CD4-positive, CD25-positive, alpha-beta regulatory T cell (primary cell): ENCODE results near the gene FBP1. TPM values are rescaled to one million over a fixed set of nuclear protein-coding genes. Genes with fewer than 3 reads are reported as not detected.

ENCODE experiments used
- ATAC-seq, 2 donors: fragments of 150-1000 bp; cut with Tn5 transposase; one replicate each; pipeline ENCODE4 v1.10.0; 2021; ENCODE audit warnings: low read depth in 2 of 2, moderate number of reproducible peaks in 2 of 2, moderate library complexity in 1 of 2
- DNase-seq, 3 donors: peaks; one replicate each; pipeline versions ENCODE4 v3.0.0 to v3.0.0-alpha.2; 2012 to 2022; ENCODE audit warnings: mixed read lengths in 1 of 3
- H3K27ac ChIP-seq: one replicate; pipeline ENCODE4 v1.7.0; 2013; ENCODE audit warnings: mild to moderate bottlenecking, low read length; ENCODE audit not compliant: insufficient read depth, poor library complexity, severe bottlenecking
- H3K27me3 ChIP-seq: one replicate; pipeline ENCODE4 v1.7.0; 2013; ENCODE audit warnings: low read length; ENCODE audit not compliant: control insufficient read depth, insufficient read depth
- H3K36me3 ChIP-seq: one replicate; pipeline ENCODE4 v1.7.0; 2013; ENCODE audit warnings: mild to moderate bottlenecking, low read length, moderate library complexity; ENCODE audit not compliant: control insufficient read depth, insufficient read depth
- H3K4me1 ChIP-seq: 2 replicates; pipeline ENCODE4 v1.7.0; 2013; ENCODE audit warnings: mild to moderate bottlenecking, low read length; ENCODE audit not compliant: insufficient read depth, control insufficient read depth, poor library complexity, severe bottlenecking
- H3K4me3 ChIP-seq: one replicate; pipeline ENCODE4 v1.7.0; 2013; ENCODE audit warnings: low read depth, mild to moderate bottlenecking, low read length, moderate library complexity
- H3K9me3 ChIP-seq, 2 experiments: 1 replicate in 1 of 2; 2 replicates in 1 of 2; pipeline ENCODE4 v1.7.0; 2013; ENCODE audit warnings: low read length in 2 of 2, mild to moderate bottlenecking in 1 of 2, moderate library complexity in 1 of 2; ENCODE audit not compliant: control insufficient read depth in 2 of 2
- H3K27ac Mint-ChIP-seq, 3 donors: one replicate each; pipeline ENCODE4 v1.8.0; 2020 to 2022; ENCODE audit warnings: mild to moderate bottlenecking in 3 of 3, mixed read lengths in 3 of 3, moderate library complexity in 2 of 3
- H3K27me3 Mint-ChIP-seq: one replicate; pipeline ENCODE4 v1.8.0; 2022; ENCODE audit warnings: mild to moderate bottlenecking, mixed read lengths
- H3K36me3 Mint-ChIP-seq: one replicate; pipeline ENCODE4 v1.8.0; 2020; ENCODE audit warnings: mixed read lengths
- H3K4me1 Mint-ChIP-seq, 4 donors: one replicate each; pipeline ENCODE4 v1.8.0; 2020 to 2022; ENCODE audit warnings: mixed read lengths in 4 of 4, mild to moderate bottlenecking in 1 of 4
- H3K4me3 Mint-ChIP-seq, 4 donors: one replicate each; pipeline ENCODE4 v1.8.0; 2020 to 2022; ENCODE audit warnings: mild to moderate bottlenecking in 4 of 4, mixed read lengths in 4 of 4, moderate library complexity in 3 of 4
- H3K9me3 Mint-ChIP-seq, 7 donors: one replicate each; pipeline ENCODE4 v1.8.0; 2020 to 2022; ENCODE audit warnings: mixed read lengths in 7 of 7, mild to moderate bottlenecking in 3 of 7, moderate library complexity in 2 of 7
- polyA plus RNA-seq, 4 donors: library from polyadenylated mRNA; unstranded; fragments of 300-500 nt; fragmentation: Illumina TruSeq; gene quantifications; one replicate each; pipeline ENCODE4 v1.2.3, GENCODE V29; 2021
- total RNA-seq: library from RNA; stranded (reverse); gene quantifications from one replicate; pipeline ENCODE4 v1.2.3, GENCODE V29; 2022

FBP1 gene
- total and polyA plus RNA-seq, 5 donors from 2014 or later: 0.42 to 9.2 (median 4.8) TPM

GRCh38 chr9:94554439-94555331, 84.6 kb downstream of the FBP1 start, which contains the start of gene PCAT7:
PCAT7 (plus strand) TSS chr9:94555083.
- peak in 1 of 3 donors; percentile 38 for DNase-seq
- ATAC-seq: no peak

GRCh38 chr9:94554078-94554438, 85.3 kb downstream of the FBP1 start:
- no peak for DNase-seq
- Mint-ChIP-seq H3K4me1 (no peaks in the 10 kb centered on the region), H3K36me3 (no peaks in the 10 kb centered on the region), H3K27me3 (peaks cover 16% of the 10 kb centered on the region), H3K9me3 (no peaks in the 10 kb centered on the region), H3K4me3 (no peak overlapping the region), H3K27ac (no peak overlapping the region)
- no peaks in the 10 kb centered on the region for H3K36me3 ChIP-seq
- no peaks in the 10 kb centered on the region for H3K4me1 ChIP-seq
- no peak overlapping the region for H3K27ac ChIP-seq
- H3K9me3 ChIP-seq: no peaks in the 10 kb centered on the region
- H3K27me3 ChIP-seq: no peaks in the 10 kb centered on the region
- no peak for ATAC-seq
- no peak overlapping the region for H3K4me3 ChIP-seq

More at GRCh38 chr9:94554439-94555331, 84.6 kb downstream of the FBP1 start, which contains the start of gene PCAT7:
- no peak within 1 kb of the TSS for H3K4me3 ChIP-seq
- Mint-ChIP-seq H3K4me3 (no peak within 1 kb of the TSS), H3K27me3 (peaks cover 16% of the 10 kb centered on the region), H3K4me1 (no peaks in the 10 kb centered on the region), H3K9me3 (no peaks in the 10 kb centered on the region), H3K36me3 (no peaks in the 10 kb centered on the region), H3K27ac (no peak within 1 kb of the TSS)
- H3K9me3 ChIP-seq: no peaks in the 10 kb centered on the region
- H3K4me1 ChIP-seq: no peaks in the 10 kb centered on the region
- no peaks in the 10 kb centered on the region for H3K27me3 ChIP-seq
- H3K27ac ChIP-seq: no peak within 1 kb of the TSS
- no peaks in the 10 kb centered on the region for H3K36me3 ChIP-seq

Other genes starting within 250 kb of the FBP1 start
- not detected for gene PCAT7, start 84.4 kb downstream of the FBP1 start, total RNA-seq
- not detected for gene PCAT7, start 84.4 kb downstream of the FBP1 start, polyA plus RNA-seq
- gene FBP2, start 45.7 kb downstream of the FBP1 start, total RNA-seq: not detected
- gene FBP2, start 45.7 kb downstream of the FBP1 start, polyA plus RNA-seq: not detected
- gene AOPEP, start 87.2 kb upstream of the FBP1 start, total RNA-seq: 12.9 TPM
- gene AOPEP, start 87.2 kb upstream of the FBP1 start, polyA plus RNA-seq: 1 to 10 TPM; 4.6 to 7.5 (median 5.8) TPM